OCI-LY3 (cell line): ENCODE data around the gene HDAC1.

Experiments
- EZH2phosphoT487 ChIP-seq: fragments of 200-600 bp; shearing (Covaris generic); IDR thresholded peaks from 2 replicates; pipeline ENCODE4 v1.6.1; 2018; ENCODE audit warnings: antibody characterized with exemption, mixed run types, low read depth
- TF ChIP-seq, protein P1 (sequence below): fragments of 200-600, 300-600 bp; sonication (generic); IDR thresholded peaks from 2 replicates; pipeline ENCODE4 v1.5.1; 2014; ENCODE audit warnings: antibody characterized with exemption, low read length, low read depth

DNA sequence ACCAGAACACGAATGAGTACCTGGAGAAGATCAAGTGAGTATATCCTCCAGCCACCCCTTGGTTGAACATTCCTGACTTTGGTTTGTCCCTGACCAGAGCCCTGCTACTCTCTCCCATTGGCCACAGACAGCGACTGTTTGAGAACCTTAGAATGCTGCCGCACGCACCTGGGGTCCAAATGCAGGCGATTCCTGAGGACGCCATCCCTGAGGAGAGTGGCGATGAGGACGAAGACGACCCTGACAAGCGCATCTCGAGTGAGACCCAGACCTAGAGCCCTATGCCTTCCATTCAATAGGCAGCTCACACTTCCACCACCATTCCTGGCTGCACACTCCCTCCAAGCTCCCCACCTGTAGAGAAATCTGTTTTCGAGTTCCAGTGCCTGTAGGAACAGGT is 39.7 kb downstream of the HDAC1 start:
- TF ChIP-seq EZH2phosphoT487, result no peak
- TF ChIP-seq, protein P1, sequence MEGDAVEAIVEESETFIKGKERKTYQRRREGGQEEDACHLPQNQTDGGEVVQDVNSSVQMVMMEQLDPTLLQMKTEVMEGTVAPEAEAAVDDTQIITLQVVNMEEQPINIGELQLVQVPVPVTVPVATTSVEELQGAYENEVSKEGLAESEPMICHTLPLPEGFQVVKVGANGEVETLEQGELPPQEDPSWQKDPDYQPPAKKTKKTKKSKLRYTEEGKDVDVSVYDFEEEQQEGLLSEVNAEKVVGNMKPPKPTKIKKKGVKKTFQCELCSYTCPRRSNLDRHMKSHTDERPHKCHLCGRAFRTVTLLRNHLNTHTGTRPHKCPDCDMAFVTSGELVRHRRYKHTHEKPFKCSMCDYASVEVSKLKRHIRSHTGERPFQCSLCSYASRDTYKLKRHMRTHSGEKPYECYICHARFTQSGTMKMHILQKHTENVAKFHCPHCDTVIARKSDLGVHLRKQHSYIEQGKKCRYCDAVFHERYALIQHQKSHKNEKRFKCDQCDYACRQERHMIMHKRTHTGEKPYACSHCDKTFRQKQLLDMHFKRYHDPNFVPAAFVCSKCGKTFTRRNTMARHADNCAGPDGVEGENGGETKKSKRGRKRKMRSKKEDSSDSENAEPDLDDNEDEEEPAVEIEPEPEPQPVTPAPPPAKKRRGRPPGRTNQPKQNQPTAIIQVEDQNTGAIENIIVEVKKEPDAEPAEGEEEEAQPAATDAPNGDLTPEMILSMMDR, result no peak
